OCI-LY7 (cell line): ENCODE data around the gene SERPINC1. TPM values are rescaled to one million over a fixed set of nuclear protein-coding genes. Genes with fewer than 3 reads are reported as not detected.
A peak's percentile ranks its signal among the peaks of the same experiment; 100 is the strongest.
"Not testable (repeated sequence)": the region's sequence is repeated elsewhere in the genome, so short reads cannot be mapped to it uniquely, and the experiment has no call there.

Experiments used
- BruUV-seq: library from RNA; stranded (reverse); fragments of 400-500 nt; replicated peaks from 2 replicates; lab custom pipeline; 2021; lab: Mats Ljungman, UMichigan
- CTCF ChIA-PET: fragments of 300-600 bp; sonication (Branson Sonifier 250); formaldehyde crosslinking; loops from one replicate; lab custom pipeline; 2022; ENCODE audit warnings: antibody characterized with exemption; ENCODE audit not compliant: unreplicated experiment; lab: Charles Lee
- POLR2A ChIA-PET: fragments of 300-600 bp; sonication (Branson Sonifier 250); formaldehyde crosslinking; loops from one replicate; lab custom pipeline; 2022; ENCODE audit warnings: antibody characterized with exemption; lab: Charles Lee
- DNase-seq: peaks from one replicate; pipeline ENCODE4 v3.0.0-alpha.2; 2015; ENCODE audit warnings: low spot score
- H2AFZ ChIP-seq: fragments of 200-600 bp; sonication (generic), shearing (Covaris generic); 2 replicates; pipeline ENCODE4 v1.6.1; 2014; ENCODE audit warnings: mild to moderate bottlenecking, antibody characterized with exemption, low read length, moderate library complexity
- H3K27ac ChIP-seq: fragments of 200-600 bp; sonication (generic); 2 replicates; pipeline ENCODE4 v1.5.1; 2014; ENCODE audit warnings: mixed run types, low read depth, mild to moderate bottlenecking, moderate library complexity, low read length, inconsistent platforms; ENCODE audit not compliant: poor library complexity, severe bottlenecking
- H3K36me3 ChIP-seq: fragments of 200-600 bp; sonication (generic); 2 replicates; pipeline ENCODE4 v1.6.1; 2014; ENCODE audit warnings: mild to moderate bottlenecking, antibody characterized with exemption, low read length, moderate library complexity, mixed read lengths; ENCODE audit not compliant: insufficient read depth
- H3K4me1 ChIP-seq: fragments of 200-600 bp; sonication (generic); 2 replicates; pipeline ENCODE4 v1.5.1; 2014; ENCODE audit warnings: mild to moderate bottlenecking, low read length; ENCODE audit not compliant: insufficient read depth, poor library complexity, severe bottlenecking
- H3K4me2 ChIP-seq: fragments of 200-600 bp; sonication (generic); 2 replicates; pipeline ENCODE4 v1.6.1; 2014; ENCODE audit warnings: mild to moderate bottlenecking, low read length
- H3K4me3 ChIP-seq: fragments of 200-600 bp; sonication (generic); 2 replicates; pipeline ENCODE4 v1.5.1; 2014; ENCODE audit warnings: mild to moderate bottlenecking, low read depth, low read length; ENCODE audit not compliant: poor library complexity, severe bottlenecking
- H3K79me2 ChIP-seq: fragments of 200-600 bp; sonication (generic); 2 replicates; pipeline ENCODE4 v1.6.1; 2016; ENCODE audit warnings: low read depth, mild to moderate bottlenecking, low read length, moderate library complexity, mixed read lengths; ENCODE audit not compliant: insufficient read depth
- H3K9me2 ChIP-seq: fragments of 200-600 bp; sonication (generic); 2 replicates; pipeline ENCODE4 v1.6.1; 2016; ENCODE audit warnings: mild to moderate bottlenecking, low read length, mixed read lengths; ENCODE audit not compliant: insufficient read depth
- H3K9me3 ChIP-seq: fragments of 200-600 bp; sonication (generic); 2 replicates; pipeline ENCODE4 v1.6.1; 2014; ENCODE audit warnings: mild to moderate bottlenecking, mixed run types, low read length, mixed read lengths
- H4K20me1 ChIP-seq: fragments of 200-600 bp; sonication (generic); 2 replicates; pipeline ENCODE4 v1.6.1; 2014; ENCODE audit warnings: mild to moderate bottlenecking, antibody characterized with exemption, low read length, moderate library complexity, mixed read lengths; ENCODE audit not compliant: insufficient read depth
- EZH2phosphoT487 ChIP-seq: fragments of 200-600 bp; sonication (generic); IDR thresholded peaks from 2 replicates; pipeline ENCODE4 v1.6.1; 2018; ENCODE audit warnings: low read depth, borderline replicate concordance, mild to moderate bottlenecking, mixed run types, antibody characterized with exemption, low read length, moderate library complexity, mixed read lengths
- intact Hi-C: fragments of 100-400 bp; cut with micrococcal nuclease; formaldehyde crosslinking; loops from one replicate; pipeline ENCODE4 v1.10.0; 2022; ENCODE audit not compliant: unreplicated experiment
- total RNA-seq, 2 experiments: library from RNA; depleted of rRNA in 1 of 2; stranded (reverse); fragments of >200 nt in 1 of 2; shearing (Covaris generic) in 1 of 2; gene quantifications; 2 replicates each; pipeline ENCODE4 v1.2.3, GENCODE V29; 2014 to 2022
- TF ChIP-seq, protein P1 (sequence below): fragments of 200-600 bp; sonication (generic); conservative IDR thresholded peaks from 2 replicates; pipeline ENCODE4 v1.5.1; 2014; ENCODE audit warnings: mild to moderate bottlenecking, antibody characterized with exemption, low read length, moderate library complexity, mixed read lengths

The SERPINC1 gene
- total RNA-seq, 2 experiments from 2014 or later = not detected

DNA sequence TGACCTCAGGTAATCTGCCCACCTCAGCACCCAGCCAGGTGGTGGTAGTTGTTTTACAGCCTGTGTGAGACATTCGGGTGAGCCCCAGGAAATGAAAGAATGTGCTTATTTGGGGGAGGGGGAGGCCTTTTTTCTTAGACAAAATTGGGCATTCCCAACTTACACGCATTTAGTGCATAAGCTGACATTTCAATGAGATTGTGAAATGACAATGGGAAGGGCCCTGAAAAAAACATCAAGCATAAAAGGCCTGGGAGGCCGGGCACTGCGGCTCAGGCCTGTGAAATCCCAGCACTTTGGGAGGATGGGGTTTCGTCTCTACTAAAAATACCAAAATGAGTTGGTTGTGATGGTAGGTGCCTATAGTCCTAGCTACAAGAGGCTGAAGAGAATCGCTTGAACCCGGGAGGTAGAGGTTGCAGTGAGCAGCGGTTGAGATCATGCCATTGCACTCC is 54.3 kb downstream of the SERPINC1 start:
- peak overlapping the region; percentile 93 for H3K4me2 ChIP-seq
- TF ChIP-seq, protein P1, sequence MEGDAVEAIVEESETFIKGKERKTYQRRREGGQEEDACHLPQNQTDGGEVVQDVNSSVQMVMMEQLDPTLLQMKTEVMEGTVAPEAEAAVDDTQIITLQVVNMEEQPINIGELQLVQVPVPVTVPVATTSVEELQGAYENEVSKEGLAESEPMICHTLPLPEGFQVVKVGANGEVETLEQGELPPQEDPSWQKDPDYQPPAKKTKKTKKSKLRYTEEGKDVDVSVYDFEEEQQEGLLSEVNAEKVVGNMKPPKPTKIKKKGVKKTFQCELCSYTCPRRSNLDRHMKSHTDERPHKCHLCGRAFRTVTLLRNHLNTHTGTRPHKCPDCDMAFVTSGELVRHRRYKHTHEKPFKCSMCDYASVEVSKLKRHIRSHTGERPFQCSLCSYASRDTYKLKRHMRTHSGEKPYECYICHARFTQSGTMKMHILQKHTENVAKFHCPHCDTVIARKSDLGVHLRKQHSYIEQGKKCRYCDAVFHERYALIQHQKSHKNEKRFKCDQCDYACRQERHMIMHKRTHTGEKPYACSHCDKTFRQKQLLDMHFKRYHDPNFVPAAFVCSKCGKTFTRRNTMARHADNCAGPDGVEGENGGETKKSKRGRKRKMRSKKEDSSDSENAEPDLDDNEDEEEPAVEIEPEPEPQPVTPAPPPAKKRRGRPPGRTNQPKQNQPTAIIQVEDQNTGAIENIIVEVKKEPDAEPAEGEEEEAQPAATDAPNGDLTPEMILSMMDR = no peak
- no peak for TF ChIP-seq EZH2phosphoT487
- POLR2A ChIA-PET = interaction anchor here (0.6 to 1.0 kb wide), 2 partner anchors 34 to 190 kb away, joined by 3 to 5 read pairs; no protein-coding TSS in a partner anchor
- no peak overlapping the region for H2AFZ ChIP-seq
- H3K4me1 ChIP-seq = peaks cover 40% of the 10 kb centered on the region
- H3K27ac ChIP-seq = peak overlapping the region; percentile 91
- intact Hi-C loops = no loop called here
- peaks cover 90% of the 10 kb centered on the region for H3K36me3 ChIP-seq
- BruUV-seq = no TSS peak
- H3K79me2 ChIP-seq = peaks cover 45% of the 10 kb centered on the region
- no peaks in the 10 kb centered on the region for H3K9me3 ChIP-seq
- DNase-seq = peak; percentile 22
- H3K4me3 ChIP-seq = peak overlapping the region; percentile 98
- peaks cover 41% of the 10 kb centered on the region for H4K20me1 ChIP-seq
- CTCF ChIA-PET = no interaction called here
- no peaks in the 10 kb centered on the region for H3K9me2 ChIP-seq

DNA sequence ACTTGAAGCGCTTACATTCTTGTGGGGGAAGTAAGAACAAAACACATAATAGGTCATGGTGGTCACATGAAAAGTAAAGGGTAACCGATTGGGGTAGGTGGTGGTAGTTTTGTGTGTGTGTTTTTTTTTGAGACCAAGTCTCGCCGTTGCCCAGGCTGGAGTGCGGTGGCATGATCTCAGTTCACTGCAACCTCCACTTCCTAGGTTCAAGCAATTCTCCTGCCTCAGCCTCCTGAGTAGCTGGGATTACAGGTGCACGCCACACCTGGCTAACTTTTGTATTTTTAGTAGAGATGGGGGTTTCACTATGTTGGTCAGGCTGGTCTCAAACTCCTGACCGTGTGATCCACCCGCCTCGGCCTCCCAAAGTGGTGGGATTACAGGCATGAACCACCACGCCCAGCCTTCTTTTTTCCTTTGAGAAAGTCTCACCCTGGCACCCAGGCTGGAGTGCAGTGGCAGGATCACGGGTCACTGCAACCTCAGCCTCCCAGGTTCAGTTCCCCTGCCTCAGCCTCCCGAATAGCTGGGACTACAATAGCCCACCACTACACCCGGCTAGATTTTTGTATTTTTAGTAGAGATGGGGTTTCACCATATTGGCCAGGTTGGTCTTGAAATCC is 54.9 kb downstream of the SERPINC1 start:
- peaks cover 39% of the 10 kb centered on the region for H3K79me2 ChIP-seq
- H2AFZ ChIP-seq, intact Hi-C loops, BruUV-seq, H3K9me2 ChIP-seq, H3K4me3 ChIP-seq, H3K9me3 ChIP-seq, CTCF ChIA-PET: not testable (repeated sequence)
- POLR2A ChIA-PET = interaction anchor here (0.7 to 1.0 kb wide), 3 partner anchors 34 to 953 kb away, joined by 4 to 6 read pairs (median 5); no protein-coding TSS in a partner anchor
- H3K4me1 ChIP-seq = peaks cover 40% of the 10 kb centered on the region
- peak overlapping the region; percentile 93 for H3K4me2 ChIP-seq
- H4K20me1 ChIP-seq = peaks cover 41% of the 10 kb centered on the region
- peak overlapping the region; percentile 91 for H3K27ac ChIP-seq
- peaks cover 90% of the 10 kb centered on the region for H3K36me3 ChIP-seq
- peak; percentile 27 for DNase-seq

DNA sequence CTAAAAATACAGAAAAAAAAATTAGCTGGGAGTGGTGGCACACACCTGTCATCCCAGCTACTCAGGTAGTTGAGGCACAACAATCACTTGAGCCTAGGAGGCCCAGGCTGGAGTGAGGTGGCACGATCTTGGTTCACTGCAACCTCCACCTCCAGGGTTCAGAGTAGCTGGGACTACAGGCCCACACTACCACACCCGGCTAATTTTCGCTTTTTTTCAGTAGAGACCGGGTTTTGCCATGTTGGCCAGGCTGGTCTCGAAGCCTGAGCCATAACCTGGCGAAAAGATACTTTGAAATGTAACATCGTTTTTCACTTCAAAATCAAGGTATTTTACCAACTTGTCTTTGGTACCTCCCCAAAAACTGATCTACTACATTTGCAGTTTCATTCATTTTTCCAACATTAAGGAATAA is 55.4 kb downstream of the SERPINC1 start:
- Histone ChIP-seq H3K9me3 (no peaks in the 10 kb centered on the region), H3K36me3 (peaks cover 90% of the 10 kb centered on the region), H3K4me3 (no peak overlapping the region), H3K79me2 (peaks cover 34% of the 10 kb centered on the region), H3K4me2 (no peak overlapping the region), H3K27ac (peak overlapping the region; percentile 91), H3K9me2 (no peaks in the 10 kb centered on the region), H3K4me1 (peaks cover 40% of the 10 kb centered on the region), H2AFZ (no peak overlapping the region), H4K20me1 (peaks cover 39% of the 10 kb centered on the region)
- intact Hi-C loops = no loop called here
- DNase-seq = peak; percentile 29
- TF ChIP-seq, protein P1 = no peak
- no peak for TF ChIP-seq EZH2phosphoT487
- CTCF ChIA-PET = no interaction called here
- POLR2A ChIA-PET = interaction anchor here (0.6 to 1.6 kb wide), 4 partner anchors 10 to 954 kb away, joined by 3 to 6 read pairs (median 4); no protein-coding TSS in a partner anchor
- BruUV-seq = no TSS peak
